Astrocyte of the cerebellum (primary cell): Measurements from ENCODE around the gene EREG.

Experiments used
- DNase-seq: peaks from one replicate; pipeline ENCODE4 v3.0.0-alpha.2; 2011; ENCODE audit warnings: low read depth
- H3K4me3 ChIP-seq: 2 replicates; pipeline ENCODE4 v1.5.1; 2011; ENCODE audit warnings: mild to moderate bottlenecking, low read depth, low read length, moderate library complexity
- in situ Hi-C: cut with HindIII; loops from 2 replicates; pipeline ENCODE4 v1.10.0; 2017; ENCODE audit warnings: low sequenced_read_pairs
- TF ChIP-seq, protein P1 (sequence below): IDR thresholded peaks from 2 replicates; pipeline ENCODE4 v1.5.1; 2012; ENCODE audit warnings: low read length, low read depth, moderate library complexity, mild to moderate bottlenecking; ENCODE audit errors: missing control alignments

Gene EREG

DNA sequence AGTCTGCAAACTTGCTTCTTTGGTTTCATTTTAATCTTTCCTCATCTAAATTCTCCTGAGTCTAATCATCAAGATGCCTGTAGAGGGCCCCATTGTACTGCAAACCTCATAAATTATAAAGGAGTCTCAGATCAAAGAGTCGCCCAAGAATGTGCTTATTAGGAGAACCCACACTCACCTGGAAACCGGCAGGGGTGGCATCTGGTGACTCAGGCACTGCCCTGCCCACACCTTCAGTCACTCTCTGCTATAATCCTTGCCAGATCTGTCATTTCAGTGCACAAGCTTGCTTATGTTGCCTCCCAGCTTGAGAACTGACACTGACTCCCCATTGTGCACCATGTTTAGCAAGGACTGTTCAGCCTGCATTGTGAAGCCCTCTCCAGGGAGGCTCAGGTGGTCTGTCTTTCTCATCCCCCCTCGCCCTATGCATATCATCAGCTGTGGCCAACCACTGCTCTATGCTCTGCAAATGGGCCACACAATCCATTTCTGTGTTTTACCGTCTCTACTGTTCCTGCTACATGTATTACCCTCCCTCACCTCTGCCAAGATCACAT lies 44.3 kb upstream of the EREG start:
- TF ChIP-seq, protein P1, sequence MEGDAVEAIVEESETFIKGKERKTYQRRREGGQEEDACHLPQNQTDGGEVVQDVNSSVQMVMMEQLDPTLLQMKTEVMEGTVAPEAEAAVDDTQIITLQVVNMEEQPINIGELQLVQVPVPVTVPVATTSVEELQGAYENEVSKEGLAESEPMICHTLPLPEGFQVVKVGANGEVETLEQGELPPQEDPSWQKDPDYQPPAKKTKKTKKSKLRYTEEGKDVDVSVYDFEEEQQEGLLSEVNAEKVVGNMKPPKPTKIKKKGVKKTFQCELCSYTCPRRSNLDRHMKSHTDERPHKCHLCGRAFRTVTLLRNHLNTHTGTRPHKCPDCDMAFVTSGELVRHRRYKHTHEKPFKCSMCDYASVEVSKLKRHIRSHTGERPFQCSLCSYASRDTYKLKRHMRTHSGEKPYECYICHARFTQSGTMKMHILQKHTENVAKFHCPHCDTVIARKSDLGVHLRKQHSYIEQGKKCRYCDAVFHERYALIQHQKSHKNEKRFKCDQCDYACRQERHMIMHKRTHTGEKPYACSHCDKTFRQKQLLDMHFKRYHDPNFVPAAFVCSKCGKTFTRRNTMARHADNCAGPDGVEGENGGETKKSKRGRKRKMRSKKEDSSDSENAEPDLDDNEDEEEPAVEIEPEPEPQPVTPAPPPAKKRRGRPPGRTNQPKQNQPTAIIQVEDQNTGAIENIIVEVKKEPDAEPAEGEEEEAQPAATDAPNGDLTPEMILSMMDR, result peak; percentile 62
- no peak overlapping the region for H3K4me3 ChIP-seq
- DNase-seq, result peak; percentile 48
- in situ Hi-C loops, result no loop called here

DNA sequence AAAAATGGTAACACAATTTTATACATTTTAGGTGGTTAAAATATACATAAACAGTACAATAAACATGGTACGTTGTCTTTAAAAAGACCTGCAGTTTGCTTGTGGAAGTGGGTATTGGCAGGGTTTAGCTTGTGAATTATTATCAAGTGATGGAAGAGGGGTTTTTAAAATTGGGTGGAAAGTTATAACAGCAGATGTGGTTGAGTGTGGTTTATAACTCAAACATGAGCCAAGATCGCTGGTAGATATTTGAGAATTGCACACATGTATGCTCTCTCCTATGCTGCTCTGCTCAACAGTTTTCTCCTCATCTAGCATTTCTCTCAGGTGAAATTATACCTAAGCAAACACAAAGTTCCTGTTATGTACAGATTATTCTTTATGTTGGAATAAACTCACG lies 42.6 kb upstream of the EREG start:
- DNase-seq, result no peak
- in situ Hi-C loops, result no loop called here
- TF ChIP-seq, protein P1, result no peak
- no peak overlapping the region for H3K4me3 ChIP-seq

DNA sequence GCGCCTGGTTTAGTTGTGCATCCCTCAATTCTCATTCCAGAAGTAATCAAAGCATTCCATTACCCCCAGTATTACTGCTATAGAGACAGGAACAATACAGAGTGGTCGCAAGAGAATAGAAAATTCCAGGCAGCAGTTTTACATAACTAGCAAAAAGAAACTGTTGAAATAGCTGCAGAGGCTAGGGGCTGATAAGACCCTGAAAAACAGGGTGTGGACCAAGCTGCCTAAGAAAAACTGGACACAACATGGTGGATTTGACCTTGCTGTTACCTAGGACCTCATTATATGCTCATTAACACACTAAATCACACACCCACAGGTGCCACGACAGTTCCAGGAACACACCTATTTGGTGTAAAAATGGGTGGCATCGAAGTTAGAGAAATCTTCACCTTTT lies 41.3 kb upstream of the EREG start:
- TF ChIP-seq, protein P1, result no peak
- H3K4me3 ChIP-seq, result no peak overlapping the region
- in situ Hi-C loops, result no loop called here
- DNase-seq, result no peak

DNA sequence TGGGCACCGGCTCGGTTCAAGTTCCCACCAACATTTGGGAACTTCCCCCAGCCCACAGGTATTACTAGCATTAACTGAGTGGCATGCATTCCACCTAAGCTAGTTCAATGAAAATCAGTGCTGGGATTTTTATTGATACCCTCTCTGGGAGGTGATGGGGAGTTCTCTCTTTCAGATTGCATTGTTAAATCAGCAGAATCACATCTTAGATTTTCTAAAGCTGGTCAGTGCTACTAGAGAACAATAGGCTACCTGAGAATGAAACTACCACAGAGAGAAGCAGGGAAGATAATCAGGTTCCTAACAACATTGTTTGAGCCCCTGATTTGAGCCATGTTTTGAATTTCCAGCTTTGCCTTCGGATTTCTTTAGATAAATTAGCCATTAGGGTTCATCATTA lies 40.7 kb upstream of the EREG start:
- in situ Hi-C loops, result no loop called here
- no peak for DNase-seq
- no peak overlapping the region for H3K4me3 ChIP-seq
- TF ChIP-seq, protein P1, result no peak

DNA sequence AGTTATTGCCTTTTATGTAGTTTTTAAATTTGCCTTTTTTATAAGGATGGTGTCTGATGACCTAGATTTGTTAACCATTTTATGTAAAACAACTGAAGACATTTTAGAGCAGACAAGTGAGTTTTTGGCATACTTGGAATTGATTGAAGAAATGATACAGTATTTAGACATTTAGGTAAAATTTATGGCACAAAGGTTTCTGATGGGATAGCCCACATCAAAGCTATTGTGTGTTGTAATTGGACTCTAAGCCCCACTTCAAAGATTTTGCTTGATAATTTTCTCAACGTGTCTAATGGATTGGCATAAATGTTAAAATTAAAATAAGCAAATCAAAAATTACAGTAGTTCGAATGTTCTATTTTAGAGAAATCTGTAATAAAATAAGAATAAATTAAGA lies 39.1 kb upstream of the EREG start:
- in situ Hi-C loops, result no loop called here
- DNase-seq, result no peak
- TF ChIP-seq, protein P1, result no peak
- H3K4me3 ChIP-seq, result no peak overlapping the region

DNA sequence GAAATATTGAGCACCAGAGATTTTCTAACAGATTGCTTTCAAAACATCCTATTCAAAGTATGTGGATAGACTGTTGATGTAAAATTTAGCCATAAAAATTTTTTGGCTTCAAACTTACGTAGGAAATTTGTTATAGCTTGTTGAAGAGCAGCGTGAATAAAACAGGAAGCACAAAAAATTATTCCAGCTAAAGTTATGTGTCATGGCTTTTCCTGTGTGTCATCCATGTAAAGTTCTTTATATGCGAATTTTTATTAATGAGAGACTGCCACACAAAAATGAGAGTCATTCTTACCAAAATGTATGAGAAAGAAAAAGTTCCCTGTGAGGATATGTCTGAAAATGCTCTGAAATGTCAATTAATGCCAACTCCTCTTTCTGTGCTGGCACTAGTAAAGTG lies 37.2 kb upstream of the EREG start:
- DNase-seq, result no peak
- in situ Hi-C loops, result no loop called here
- TF ChIP-seq, protein P1, result no peak
- H3K4me3 ChIP-seq, result no peak overlapping the region

DNA sequence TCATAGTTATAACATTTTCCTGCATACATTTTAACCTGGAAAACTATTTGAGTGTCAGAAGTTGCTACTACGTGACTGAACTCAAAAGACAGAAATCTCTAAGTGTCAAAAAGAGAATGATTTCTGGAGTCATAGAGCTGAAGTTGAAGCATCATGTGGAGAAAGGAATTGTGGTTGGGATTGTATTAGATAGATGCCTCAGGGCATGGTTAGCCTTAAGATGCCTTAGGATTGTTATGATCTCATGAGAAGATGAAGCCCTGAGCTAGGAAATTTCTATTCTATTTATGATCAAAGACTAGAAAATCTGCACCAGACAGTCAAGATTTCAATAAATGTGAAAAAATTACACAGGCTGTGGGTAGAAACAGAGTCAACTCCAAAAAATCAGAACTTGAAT lies 36.4 kb upstream of the EREG start:
- in situ Hi-C loops, result no loop called here
- TF ChIP-seq, protein P1, result no peak

More for the DNA sequence above, 36.4 kb upstream of the EREG start:
- H3K4me3 ChIP-seq, result no peak overlapping the region
- no peak for DNase-seq
